Upper lobe of left lung (tissue), 6 donors: ENCODE results near the gene MGST2. TPM values are rescaled to one million over a fixed set of nuclear protein-coding genes. Genes with fewer than 3 reads are reported as not detected.

ENCODE experiments used
- ATAC-seq, 2 donors: fragments of 200-7000 bp; cut with Tn5 transposase; one replicate each; pipeline ENCODE4 v1.9.1; 2022; ENCODE audit warnings: mild to moderate bottlenecking in 2 of 2, moderate library complexity in 2 of 2; ENCODE audit not compliant: low FRiP score in 2 of 2
- DNase-seq, 2 donors: peaks; one replicate each; pipeline ENCODE4 v3.0.0-alpha.2; 2019 to 2020
- H3K27ac ChIP-seq, 4 donors: fragments of 200-600 bp; sonication (generic); one replicate each; pipeline ENCODE4 v1.5.1; 2016 to 2019
- H3K27me3 ChIP-seq, 4 donors: fragments of 200-600 bp; sonication (generic); one replicate each; pipeline ENCODE4 v1.5.1; 2017 to 2019
- H3K36me3 ChIP-seq, 4 donors: fragments of 200-600 bp; sonication (generic); one replicate each; pipeline ENCODE4 v1.5.1; 2016 to 2019
- H3K4me1 ChIP-seq, 4 donors: fragments of 200-600 bp; sonication (generic); one replicate each; pipeline ENCODE4 v1.5.1; 2018 to 2019
- H3K4me3 ChIP-seq, 4 donors: fragments of 200-600 bp; sonication (generic); one replicate each; pipeline ENCODE4 v1.5.1; 2017 to 2019; ENCODE audit warnings: mild to moderate bottlenecking in 2 of 4, moderate library complexity in 1 of 4
- H3K9me3 ChIP-seq, 4 donors: fragments of 200-600 bp; sonication (generic); one replicate each; pipeline ENCODE4 v1.5.1; 2018 to 2019
- CTCF ChIP-seq, 6 experiments: fragments of 450-650 bp in 4 of 6; fragments of 200-600 bp in 2 of 6; sonication (generic) in 2 of 6; IDR thresholded peaks; one replicate each; pipeline ENCODE4 v1.5.1; 2016 to 2019; ENCODE audit warnings: antibody characterized with exemption in 6 of 6
- EP300 ChIP-seq, 4 donors: sonication (generic); formaldehyde crosslinking; IDR thresholded peaks; one replicate each; pipeline ENCODE4 v1.5.1; 2017; ENCODE audit warnings: antibody characterized with exemption in 4 of 4, control low read depth in 2 of 4
- POLR2A ChIP-seq, 4 donors: fragments of 450-650 bp; IDR thresholded peaks; one replicate each; pipeline ENCODE4 v1.5.1; 2016 to 2017; ENCODE audit warnings: antibody characterized with exemption in 4 of 4, mild to moderate bottlenecking in 2 of 4
- POLR2AphosphoS5 ChIP-seq, 2 donors: sonication (generic); formaldehyde crosslinking; IDR thresholded peaks; one replicate each; pipeline ENCODE4 v1.5.1; 2017; ENCODE audit warnings: antibody characterized with exemption in 2 of 2
- WGBS, 2 donors: methylation state at CpG; one replicate each; pipeline ENCODE4 v1.1.5; 2017 to 2018; 5-methylcytosine and 5-hydroxymethylcytosine counted together
- total RNA-seq, 6 donors: library from RNA; depleted of rRNA in 4 of 6; stranded (reverse); fragments of >200 nt in 4 of 6; gene quantifications; one replicate each; pipeline versions ENCODE4 v1.1.0 to v1.2.1, GENCODE V29; 2016 to 2021
- donor health status: DM: no; HTN: no; CAD: no; lungs with moderate emphysema.
- donor health status: DM: no; HTN: yes; CAD: no; lungs with severe emphysema.

Gene MGST2
- total RNA-seq, 6 donors from 2014 or later, result 12.6 to 64.0 (median 39.1) TPM

- Histone ChIP-seq H3K27me3 (no peaks in the 10 kb centered on the region), H3K9me3 (no peaks in the 10 kb centered on the region), H3K36me3 (peaks cover 0 to 31% (median 18%) of the 10 kb centered on the region in 4 donors), H3K4me3 (no peak overlapping the region), H3K4me1 (no peaks in the 10 kb centered on the region), H3K27ac (no peak overlapping the region)
- WGBS, 2 donors, result 84 to 87% methylated on average over 8 to 9 of the region's 9 CpGs
- no peak for ATAC-seq
- DNase-seq, result no peak
- no peak for TF ChIP-seq POLR2A (IDR thresholded peaks at IDR 0.05)
- no peak for TF ChIP-seq EP300 (IDR thresholded peaks at IDR 0.05)
- TF ChIP-seq CTCF (IDR thresholded peaks at IDR 0.05), result no peak
- no peak for TF ChIP-seq POLR2AphosphoS5 (IDR thresholded peaks at IDR 0.05)
Observed at GRCh38 chr4:139715746-139716391, 50.2 kb downstream of the MGST2 start.

- no peaks in the 10 kb centered on the region for H3K9me3 ChIP-seq
- no peak overlapping the region for H3K4me3 ChIP-seq
- no peaks in the 10 kb centered on the region for H3K27me3 ChIP-seq
- no peak overlapping the region for H3K27ac ChIP-seq
- H3K4me1 ChIP-seq, result no peaks in the 10 kb centered on the region
- no peak for ATAC-seq
- peaks cover 0 to 31% (median 18%) of the 10 kb centered on the region in 4 donors for H3K36me3 ChIP-seq
- no peak for DNase-seq
- TF ChIP-seq EP300 (IDR thresholded peaks at IDR 0.05) (no peak), POLR2A (IDR thresholded peaks at IDR 0.05) (no peak), CTCF (IDR thresholded peaks at IDR 0.05) (no peak), POLR2AphosphoS5 (IDR thresholded peaks at IDR 0.05) (no peak)
- WGBS, 2 donors, result 96 to 100% methylated on average over 3 to 6 of the region's 6 CpGs
Observed at GRCh38 chr4:139718358-139718757, 52.7 kb downstream of the MGST2 start.

GRCh38 chr4:139718833-139719232 is 53.2 kb downstream of the MGST2 start:
- Histone ChIP-seq H3K27me3 (no peaks in the 10 kb centered on the region), H3K9me3 (no peaks in the 10 kb centered on the region), H3K27ac (no peak overlapping the region), H3K4me3 (no peak overlapping the region), H3K4me1 (no peaks in the 10 kb centered on the region), H3K36me3 (peaks cover 0 to 31% (median 18%) of the 10 kb centered on the region in 4 donors)
- 93 to 96% methylated on average over 7 to 10 of the region's 10 CpGs for WGBS, 2 donors
- no peak for TF ChIP-seq CTCF (IDR thresholded peaks at IDR 0.05)
- no peak for TF ChIP-seq EP300 (IDR thresholded peaks at IDR 0.05)
- TF ChIP-seq POLR2A (IDR thresholded peaks at IDR 0.05), result no peak
- no peak for TF ChIP-seq POLR2AphosphoS5 (IDR thresholded peaks at IDR 0.05)
- DNase-seq (no peak), ATAC-seq (no peak)

GRCh38 chr4:139719381-139720101 is 53.9 kb downstream of the MGST2 start:
- Histone ChIP-seq H3K36me3 (peaks cover 0 to 34% (median 18%) of the 10 kb centered on the region in 4 donors), H3K9me3 (no peaks in the 10 kb centered on the region), H3K27ac (no peak overlapping the region), H3K27me3 (no peaks in the 10 kb centered on the region), H3K4me1 (no peaks in the 10 kb centered on the region), H3K4me3 (no peak overlapping the region)
- TF ChIP-seq POLR2AphosphoS5 (IDR thresholded peaks at IDR 0.05), result no peak
- no peak for TF ChIP-seq CTCF (IDR thresholded peaks at IDR 0.05)
- TF ChIP-seq POLR2A (IDR thresholded peaks at IDR 0.05), result no peak
- TF ChIP-seq EP300 (IDR thresholded peaks at IDR 0.05), result no peak
- DNase-seq (peak in 1 of 2 donors; percentile 46), ATAC-seq (peak in 1 of 2 donors; percentile 66)
- WGBS, 2 donors, result 98% methylated on average over 14 to 15 of the region's 16 CpGs
